ENCODE data around the gene PTGFRN.
"Not testable (repeated sequence)": the region's sequence is repeated elsewhere in the genome, so short reads cannot be mapped to it uniquely, and the experiment has no call there.

Gene PTGFRN

DNA sequence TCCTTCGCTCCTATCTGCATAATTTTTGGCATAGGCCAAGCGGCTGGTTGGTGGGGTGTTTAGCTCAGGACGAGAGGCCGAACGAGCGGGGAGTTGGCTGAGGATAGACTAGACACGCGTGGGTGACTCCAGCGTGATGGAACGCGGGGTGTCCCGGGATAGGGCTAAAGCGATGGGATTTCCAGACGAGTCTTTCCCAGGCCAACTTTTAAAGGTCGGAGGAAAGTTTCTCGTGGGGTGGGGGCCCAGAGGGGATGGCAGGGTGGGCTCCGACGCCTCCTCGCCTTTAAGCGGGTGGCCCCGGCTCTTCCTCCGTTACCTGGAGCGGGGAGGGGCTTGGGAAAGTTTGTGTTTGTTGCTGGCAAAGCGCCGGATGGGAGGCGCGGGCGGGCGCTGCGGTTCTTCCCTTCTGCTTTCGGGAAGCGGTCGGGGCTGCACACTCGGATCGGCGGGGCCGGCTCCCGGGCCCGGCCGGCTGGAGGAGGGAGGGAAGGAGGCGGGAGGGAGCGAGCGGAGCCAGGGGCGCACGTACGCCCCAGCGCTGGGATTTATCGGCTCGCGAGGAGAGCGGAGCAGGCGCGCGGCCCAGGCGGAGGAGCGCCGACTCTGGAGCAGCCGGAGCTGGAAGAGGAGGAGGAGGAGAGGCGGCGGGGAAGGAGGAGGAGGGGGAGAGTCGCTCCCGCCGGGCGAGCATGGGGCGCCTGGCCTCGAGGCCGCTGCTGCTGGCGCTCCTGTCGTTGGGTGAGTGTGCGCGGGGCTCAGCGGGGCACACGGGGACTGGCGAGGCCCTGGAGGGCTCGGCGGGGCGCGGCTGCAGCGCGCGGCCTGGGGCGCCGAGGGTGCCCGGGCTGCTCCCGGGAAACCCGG, at the start of gene PTGFRN:
Gene PTGFRN, plus strand, starts transcription at position 405 of the 867 bp plus-strand sequence. Its CDS starts 288 bp downstream, at position 693.
- peak; percentile 8 for DNase-seq

DNA sequence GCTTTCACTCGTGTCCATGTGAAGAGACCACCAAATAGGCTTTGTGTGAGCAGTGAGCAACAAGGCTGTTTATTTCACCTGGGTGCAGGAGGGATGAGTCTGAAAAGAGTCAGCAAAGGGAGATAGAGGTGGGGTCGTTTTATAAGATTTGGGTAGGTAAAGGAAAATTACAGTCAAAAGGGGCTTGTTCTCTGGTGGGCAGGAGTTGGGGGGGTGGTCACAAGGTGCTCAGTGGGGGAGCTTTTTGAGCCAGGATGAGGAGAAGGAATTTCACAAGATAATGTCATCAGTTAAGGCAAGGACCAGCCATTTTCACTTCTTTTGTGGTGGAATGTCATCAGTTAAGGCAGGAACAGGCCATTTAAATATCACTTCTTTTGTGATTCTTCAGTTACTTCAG, 49.5 kb upstream of the PTGFRN start:
- not testable (repeated sequence) for DNase-seq

DNA sequence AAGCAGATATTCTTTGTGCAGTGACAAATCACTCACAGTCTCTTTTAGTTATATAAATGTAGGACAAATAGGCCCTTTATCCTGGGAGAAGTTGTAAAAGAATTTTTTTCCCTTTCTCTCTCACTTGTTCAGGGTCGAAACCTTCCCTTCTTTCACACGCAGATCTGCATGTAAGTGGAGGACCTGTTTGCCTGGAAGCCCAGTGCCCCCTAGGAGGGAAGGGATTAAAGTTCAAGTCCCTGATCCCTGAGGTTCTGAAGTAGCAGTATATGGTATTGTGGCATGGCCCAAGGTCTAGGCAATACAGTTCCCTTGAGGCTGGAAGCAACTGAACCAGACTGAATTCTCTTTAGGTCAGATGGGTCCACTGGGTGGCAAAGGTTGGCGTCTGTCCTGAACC, 48.6 kb upstream of the PTGFRN start:
- no peak for DNase-seq

DNA sequence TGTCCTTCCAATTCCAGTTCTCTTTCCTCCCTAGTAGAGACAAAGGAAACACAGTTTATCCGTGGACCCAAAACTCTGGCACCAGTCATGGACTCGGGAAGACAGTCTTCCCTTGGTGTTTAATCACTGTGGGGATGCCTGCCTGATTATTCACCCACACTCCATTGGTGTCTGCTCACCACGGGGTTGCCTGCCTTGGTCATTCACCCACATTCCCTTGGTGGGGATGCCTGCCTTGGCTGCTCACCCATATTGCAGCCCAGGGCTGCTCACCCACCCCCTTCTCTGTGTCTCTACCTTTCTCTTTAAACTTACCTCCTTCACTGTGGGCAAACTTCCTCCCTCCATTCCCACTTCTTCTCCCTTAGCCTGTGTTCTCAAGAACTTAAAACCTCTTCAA, 46.7 kb upstream of the PTGFRN start:
- not testable (repeated sequence) for DNase-seq

DNA sequence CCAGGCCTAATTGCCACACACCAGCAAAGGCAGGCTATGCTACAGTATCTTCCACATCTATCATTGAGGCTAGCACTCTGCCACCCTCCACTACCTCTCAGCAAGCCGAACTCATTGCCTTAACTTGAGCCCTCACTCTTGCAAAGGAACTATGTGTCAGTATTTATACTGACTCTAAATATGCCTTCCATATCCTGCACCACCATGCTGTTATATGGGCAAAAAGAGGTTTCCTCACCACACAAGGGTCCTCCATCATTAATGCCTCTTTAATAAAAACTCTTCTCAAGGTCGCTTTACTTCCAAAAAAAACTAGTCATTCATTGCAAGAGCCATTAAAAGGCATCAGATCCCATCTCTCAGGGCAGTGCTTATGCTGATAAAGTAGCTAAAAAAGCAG, 43.2 kb upstream of the PTGFRN start:
- not testable (repeated sequence) for DNase-seq

DNA sequence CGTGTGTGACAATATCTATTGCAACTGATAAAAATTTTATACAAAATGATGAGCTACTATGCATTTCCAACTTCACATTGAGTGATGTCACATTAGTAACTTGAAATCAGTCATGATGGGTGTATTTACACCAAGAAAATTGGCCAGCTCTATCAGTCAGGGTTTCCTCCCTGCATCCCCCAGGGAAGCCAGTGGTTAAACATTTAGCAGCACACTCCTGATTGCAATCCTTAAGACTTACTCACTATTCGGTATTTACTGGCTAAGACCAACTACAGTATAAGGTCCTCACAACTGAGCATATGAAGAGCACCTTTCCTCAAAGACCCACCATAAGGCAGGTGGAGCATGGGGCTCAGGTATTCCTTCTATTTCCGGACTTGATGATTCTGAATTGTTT, 41.3 kb upstream of the PTGFRN start:
- no peak for DNase-seq

DNA sequence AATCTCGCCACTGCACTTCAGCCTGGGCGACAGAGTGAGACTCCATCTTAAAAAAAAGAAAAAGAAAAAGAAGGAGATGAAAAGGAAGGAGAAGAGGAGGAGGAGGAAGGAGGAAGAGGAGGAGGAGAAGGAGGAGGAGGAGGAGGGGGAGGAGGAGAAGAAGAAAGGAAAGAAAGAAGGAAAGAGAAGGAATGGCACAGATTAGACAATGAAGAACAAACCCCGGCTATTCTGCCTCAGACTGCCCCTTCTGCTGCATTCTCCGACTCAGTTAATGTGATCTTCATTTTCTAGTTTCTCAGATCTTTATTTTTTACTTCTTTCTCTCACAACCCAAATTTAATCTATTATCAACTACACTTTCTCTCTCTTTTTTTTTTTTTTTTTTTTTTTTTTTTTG, 40.1 kb upstream of the PTGFRN start:
- no peak for DNase-seq

DNA sequence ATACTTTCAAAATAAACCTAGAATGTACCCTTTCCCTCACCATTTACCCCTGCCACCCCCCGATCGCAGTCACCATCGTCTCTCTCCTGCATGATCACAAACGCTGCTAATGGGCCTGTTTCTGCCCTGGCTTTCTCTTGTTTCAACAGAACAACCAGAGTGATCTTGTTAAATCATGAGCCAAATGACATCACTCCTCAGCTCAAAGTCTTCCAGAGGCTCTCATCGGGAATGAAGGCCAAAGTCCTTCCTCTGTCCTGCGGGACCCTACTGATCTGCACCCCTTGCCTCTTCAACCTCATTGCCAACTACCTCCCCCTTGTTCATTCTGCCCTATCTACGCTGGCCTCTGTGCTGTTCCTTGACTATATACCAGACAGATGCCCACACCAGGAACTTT, 39.4 kb upstream of the PTGFRN start:
- DNase-seq = no peak

DNA sequence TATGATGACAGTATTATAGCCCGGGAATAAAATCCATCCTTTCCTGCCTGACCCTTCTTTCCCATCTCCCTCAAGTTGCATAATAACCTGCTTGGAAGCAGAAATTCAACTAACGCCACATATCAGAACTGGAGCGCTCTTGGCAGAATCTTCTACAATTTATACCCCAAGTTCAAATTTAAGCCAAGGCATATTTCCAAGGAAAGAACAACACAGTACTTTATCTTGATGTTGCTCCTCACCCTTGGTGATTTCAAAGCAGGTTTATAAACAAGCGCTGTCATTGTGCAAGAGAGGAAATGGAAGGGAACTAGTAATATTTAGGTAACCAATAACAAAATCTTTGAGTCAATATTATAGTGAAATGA, 38.0 kb upstream of the PTGFRN start:
- no peak for DNase-seq

DNA sequence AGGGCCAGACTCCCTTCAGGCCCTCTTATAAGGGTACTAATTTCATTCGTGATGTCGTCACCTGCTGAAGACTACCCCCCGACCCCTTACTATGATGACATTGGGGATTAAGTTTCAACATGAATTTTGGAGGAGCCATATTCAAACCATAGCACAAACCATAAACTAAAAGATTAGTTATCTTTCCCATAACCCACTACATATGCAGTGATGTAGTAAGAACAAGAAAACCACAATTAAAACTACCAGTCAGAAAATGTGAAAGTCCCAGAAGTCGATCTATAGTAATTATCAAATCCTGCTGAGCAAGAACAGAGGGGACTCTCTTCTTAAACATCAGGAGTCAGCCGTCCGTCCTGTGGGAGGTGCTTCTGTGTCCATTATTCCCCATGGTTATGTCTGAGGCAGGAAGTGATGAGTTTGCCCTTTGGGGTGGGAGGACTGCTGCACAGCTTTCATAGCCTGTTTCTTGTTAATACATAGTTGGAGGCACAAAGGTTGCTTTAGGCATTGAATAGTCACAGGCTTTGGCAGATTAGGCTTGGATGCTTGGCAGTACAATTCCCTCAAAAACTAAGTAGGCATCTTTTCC, 35.9 kb upstream of the PTGFRN start:
- DNase-seq = no peak

DNA sequence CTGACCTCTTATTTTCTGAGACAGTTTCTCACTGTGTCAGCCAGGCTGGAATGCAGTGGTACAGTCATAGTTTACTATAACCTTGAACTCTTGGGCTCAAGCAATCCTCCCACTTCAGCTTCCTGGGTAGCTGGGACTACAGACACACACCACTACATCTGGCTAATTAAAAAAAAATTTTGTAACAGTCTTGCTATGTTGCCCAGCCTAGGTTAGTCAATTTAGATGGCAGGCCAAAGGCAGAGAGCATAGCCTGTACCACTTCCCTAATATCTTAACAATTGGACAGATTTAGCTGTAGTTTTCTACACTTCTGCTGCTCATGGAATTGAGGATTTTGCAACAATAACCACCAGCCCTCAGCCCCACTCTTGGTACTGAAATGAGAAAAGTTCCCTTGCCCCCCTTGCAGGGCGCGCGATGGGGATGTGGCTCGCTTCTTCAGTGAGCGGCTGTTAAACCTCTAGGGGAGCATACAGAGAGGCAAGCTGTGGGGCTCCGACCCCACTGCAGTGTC, 34.9 kb upstream of the PTGFRN start:
- DNase-seq = no peak

DNA sequence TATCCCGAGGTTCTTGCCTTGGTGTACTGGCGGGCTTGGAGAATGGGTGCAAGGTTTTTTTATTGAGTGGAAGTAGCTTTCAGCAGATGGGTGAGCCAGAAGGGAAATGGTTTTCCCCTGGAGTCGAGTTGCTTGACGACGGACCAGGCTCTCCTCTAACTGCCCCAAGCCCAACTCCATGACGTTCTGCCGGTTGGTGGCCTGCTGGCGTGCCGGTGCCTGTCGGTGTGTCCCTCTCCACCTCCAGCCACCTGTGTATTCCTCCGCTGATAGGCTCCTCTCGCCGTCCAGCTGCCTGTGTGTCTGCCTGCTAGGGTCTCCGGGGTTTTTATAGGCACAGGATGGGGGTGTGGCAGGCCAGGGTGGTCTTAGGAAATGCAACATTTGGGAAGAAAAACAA, 34.3 kb upstream of the PTGFRN start:
- no peak for DNase-seq

DNA sequence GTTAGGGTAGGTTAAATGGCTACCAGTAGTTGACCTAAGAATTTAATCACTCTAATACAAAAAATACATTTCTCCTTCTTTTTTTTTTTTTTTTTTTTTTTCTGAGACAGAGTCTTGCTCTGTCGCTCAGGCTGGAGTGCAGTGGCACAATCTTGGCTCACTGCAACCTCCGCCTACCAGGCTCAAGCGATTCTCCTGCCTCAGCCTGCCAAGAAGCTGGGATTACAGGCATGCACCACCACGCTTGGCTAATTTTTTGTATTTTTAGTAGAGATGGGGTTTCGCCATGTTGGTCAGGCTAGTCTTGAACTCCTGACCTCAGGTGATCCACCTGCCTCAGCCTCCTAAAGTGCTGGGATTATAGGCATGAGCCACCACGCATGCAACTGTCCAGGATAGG, 33.8 kb upstream of the PTGFRN start:
- not testable (repeated sequence) for DNase-seq

DNA sequence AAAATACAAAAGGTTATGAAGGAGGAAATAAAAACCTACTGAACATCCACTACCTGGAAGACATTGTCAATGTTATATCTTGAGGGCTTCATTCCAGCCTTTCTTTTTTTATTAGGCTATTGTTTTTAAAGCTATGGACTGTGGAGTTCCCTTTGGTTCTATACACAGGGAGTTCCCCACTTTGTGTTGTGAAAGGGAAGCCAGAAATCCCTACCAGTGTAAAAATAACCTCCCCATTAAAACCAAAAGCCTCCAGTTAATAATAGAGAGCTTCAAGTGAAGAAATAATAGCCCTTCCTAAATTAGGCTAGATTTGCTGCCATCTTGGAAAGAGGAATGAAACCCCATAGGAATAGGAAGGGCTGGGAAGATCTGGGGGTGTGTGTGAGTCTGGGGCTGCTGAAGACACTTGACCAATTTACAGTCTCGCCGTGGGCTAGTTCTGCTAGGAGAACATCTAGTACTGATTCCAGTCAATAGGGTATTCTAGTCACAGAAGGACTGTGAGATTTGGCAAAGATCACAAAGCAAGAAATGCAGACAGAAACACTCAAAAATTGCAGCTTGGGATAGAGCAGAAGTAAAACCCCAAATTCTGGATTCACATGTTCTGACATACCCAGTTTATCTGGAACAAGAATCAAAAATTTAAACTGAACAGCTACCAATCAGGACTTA, 32.4 kb upstream of the PTGFRN start:
- no peak for DNase-seq

DNA sequence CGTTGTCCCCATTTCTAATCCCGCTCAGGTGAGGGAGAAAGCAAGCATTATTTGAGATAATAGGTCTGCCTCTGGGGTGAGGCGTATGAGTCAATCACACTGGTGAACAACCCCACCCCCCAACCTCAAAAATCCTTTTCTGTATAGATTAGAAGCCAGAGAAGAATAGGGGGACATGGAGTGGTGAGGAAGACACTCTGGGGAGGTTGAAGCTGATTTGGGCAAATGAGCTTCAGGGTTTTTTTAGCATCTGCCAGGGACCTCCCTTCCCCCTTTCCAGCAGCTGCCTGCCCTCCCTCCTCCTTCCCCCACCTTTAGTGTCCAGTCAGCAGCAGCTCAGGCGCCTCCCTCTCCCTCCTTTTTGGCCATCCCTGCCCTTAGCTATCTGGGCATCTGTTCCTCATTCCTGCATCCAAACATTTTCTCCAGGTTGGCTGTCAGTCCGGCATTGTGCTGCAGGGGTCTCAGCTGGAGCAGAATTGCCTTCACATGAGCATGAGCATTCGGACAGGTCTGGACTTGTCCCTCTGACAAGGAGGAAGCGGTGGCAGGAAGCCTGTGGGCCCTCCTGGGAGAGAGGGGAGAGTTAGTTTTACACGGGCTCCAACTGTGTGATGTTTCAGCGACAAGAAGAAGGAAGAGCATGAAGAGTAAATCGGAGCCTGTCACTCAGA, 30.8 kb upstream of the PTGFRN start:
- DNase-seq = no peak

DNA sequence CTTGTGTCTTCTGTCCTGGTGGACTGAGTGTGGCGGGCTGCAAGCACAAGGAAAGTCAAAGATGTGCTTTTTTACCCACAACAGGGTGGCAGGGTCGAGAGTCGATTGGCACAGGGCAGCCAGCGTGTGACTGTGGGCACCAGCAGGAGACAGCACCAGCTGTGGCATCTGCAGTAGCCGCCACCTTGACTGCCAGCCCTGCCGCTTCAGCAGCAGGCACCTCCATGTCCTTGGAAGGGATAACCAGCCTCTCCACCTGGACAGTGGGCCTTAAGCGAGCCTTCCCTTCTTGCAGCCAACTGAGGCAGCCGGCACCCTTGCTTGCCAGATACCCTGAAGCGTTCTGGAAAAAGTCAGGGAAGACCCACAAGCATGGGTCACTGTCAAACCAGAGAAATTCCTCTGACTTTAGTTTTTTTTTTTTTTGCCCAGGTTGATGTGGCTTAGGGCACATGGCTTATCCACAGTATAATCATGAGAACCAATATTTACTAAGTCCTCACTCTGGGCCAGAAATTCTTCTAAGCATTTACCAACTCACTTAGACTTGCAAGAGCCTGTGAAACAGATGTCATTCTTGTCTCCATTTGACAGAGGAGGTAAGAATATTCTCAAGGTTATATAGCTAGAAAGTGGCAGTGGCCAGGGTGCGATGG, 30.1 kb upstream of the PTGFRN start:
- DNase-seq = no peak

DNA sequence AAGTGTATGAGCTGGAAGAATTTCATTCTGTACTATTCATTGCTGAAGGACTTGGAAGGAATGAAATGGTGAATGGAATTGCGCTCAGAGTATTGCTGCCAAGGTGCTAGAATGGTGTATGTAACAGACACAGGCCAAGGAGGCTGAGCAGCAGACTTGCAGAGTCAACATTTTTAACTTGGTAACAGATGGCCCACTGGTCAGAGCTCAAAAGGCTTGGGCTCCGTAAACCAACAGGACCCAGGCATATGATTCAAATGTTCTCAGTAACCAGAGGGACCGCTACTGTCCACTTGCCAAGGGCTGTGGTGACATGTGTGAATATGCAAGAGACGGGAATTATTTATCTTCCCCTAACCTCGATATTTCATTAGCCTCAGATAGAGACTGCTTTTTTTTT, 28.8 kb upstream of the PTGFRN start:
- no peak for DNase-seq

DNA sequence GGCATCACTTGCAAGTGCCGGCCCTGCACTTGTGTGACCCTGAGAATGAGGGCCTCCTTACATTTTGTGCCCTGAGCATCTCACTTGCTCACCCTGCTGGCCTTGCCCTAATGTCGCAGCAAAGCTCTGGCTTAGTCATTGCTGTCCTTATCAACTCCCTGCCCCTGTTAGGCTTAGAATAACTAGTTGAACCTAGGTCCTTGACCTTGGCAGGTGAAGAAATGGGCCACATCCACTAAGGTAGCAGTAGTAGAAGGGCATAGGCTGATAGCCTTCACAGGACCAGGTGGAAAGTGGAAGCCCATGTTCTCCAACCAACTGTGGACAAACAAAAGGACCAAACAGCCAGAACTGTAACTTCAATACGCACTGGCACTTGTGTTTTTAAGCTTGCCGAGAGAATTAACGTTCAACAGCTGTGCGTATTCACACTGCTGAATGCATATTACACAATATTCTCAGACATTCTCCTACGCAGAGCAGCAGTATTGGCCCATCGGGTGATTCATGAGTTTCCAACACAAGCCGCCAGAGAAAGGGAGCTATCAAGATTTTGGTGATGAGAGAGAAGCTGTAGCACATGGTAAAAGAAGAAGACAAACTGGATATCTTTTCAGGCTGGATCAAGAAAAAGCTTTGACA, 27.7 kb upstream of the PTGFRN start:
- peak; percentile 4 for DNase-seq

DNA sequence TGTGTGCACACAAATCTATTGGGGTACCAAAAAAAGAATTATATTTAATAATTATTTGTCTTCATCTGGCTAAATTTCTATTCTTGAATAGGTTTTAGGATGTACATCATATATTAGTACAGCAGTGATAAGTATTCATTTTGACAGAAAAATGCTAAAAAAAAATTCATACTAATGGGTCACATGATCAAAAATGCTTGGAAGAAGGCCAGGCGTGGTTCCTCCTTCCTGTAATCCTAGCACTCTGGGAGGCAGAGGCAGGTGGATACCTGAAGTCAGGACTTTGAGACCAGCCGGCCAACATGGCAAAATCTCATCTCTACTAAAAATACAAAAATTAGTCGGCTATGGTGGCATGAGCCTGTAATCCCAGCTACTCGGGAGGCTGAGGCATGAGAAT, 26.9 kb upstream of the PTGFRN start:
- DNase-seq = no peak

DNA sequence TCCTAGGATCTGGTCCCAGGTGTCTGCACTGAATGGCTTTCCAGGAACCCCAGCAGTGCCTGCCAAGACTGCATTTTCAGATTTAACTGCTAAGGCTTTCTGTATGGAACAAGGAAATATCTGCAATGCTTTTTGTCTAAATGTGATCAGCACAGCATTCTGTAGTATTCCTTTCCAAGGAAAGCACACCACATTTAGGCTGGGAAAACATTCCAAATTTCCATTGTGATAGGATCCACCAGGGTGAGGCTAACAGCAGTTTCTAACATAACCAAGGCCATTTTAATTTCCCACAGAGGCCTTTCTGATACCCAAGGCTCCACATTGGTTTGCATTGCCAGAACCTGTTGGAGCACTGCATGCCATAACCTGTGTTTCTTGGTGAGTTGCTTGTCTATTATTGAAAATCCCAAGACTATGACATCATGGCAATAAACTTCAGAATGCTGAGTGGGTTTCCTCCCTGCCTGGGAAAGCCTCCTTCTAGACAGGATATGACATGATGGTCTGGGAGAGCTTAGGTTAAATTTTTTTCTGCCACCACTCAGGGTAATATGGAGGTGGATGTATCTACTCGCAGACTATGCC, 23.3 kb upstream of the PTGFRN start:
- DNase-seq = no peak

DNA sequence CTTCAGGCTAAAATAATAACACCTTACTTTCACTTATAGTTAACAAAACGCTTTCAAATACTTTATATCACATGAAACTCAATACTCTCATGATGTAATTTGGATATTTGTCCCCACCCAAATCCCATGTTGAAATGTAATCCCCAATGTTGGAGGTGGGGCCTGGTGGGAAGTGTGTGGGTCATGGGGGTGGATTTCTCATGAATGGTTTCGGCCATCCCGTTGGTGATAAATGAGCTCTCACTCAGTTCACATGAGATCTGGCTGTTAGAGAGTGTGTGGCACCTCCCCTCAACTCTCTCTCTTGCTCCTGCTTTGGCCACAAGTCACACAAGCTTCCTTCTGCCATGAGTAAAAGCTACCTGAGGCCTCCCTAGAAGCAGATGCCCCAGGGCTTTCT, 22.5 kb upstream of the PTGFRN start:
- no peak for DNase-seq

DNA sequence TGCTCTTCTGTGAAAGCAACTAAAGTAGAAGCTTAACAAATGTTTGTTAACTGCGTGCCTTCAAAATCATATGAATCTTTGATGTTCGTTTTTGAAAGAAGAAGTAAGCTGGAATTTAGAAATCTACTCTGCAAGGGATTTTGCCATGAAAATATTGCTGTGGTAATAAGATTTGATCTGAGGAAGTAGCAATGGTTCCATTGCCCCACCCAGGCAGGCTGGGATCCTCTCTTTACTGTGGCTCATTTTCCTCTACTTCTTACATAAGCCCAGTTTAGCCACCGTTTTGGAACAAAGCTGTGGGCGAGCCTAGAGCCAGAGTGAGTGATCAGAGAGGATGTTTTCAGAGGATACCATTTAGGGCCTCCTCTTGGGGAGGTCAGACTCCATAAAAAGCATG, 20.3 kb upstream of the PTGFRN start:
- no peak for DNase-seq

All from activated effector memory CD4-positive, alpha-beta T cell treated with Interleukin-2 at 50 U/mL for 16 hours (primary cell).